Measurements from ENCODE around the gene MRPL52.

- TF ChIP-seq CTCF (IDR thresholded peaks at IDR 0.05) (no peak), POLR2A (IDR thresholded peaks at IDR 0.05) (no peak)
Measured at GRCh38 chr14:22884076-22884737, 54.5 kb downstream of the MRPL52 start.
